ENCODE data around the gene HNRNPR. TPM values are rescaled to one million over a fixed set of nuclear protein-coding genes. Genes with fewer than 3 reads are reported as not detected.

Gene HNRNPR
- 49.5 and 52.4 TPM in 2 replicates for total RNA-seq

GRCh38 chr1:23344111-23344986 lies at the start of gene HNRNPR:
HNRNPR (minus strand) TSS chr1:23344284; CDS start chr1:23341008, 3,276 bp downstream.

DNA sequence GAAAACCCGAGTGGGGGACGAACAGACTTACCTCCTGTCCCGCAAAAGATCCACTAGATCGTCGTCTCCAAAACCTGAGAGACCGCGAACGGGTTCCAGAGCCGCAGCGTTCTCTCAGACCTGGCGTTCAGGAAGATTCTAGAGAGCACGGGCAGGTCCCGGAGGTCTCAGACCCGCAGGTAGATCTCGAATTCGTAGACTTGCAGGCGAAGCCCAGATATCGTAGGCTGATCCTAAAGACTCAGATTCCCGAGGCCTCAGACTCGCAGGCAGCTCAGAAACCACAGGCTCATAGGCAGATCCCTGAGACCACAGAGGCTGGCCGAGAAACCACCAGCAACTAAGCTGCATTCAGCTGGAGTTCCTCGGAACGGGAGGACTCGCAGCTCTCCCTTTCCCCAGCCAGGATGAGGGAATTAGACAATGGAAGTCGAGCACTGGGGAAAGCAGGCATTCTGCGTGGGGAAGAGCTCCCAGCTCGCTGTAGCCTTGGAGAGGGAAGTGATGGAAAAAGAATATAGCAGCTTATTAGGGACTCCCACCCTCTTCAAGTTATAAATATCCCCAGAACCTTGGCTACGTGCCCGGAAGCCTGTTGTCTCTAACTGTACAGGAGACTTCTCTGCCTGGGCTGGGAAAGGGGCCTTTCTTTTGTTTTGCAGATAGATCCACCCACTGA lies 25.4 kb upstream of the HNRNPR start, which contains the start of gene ZNF436:
Gene ZNF436 (minus strand): TSS at position 502 of the 679 bp plus-strand sequence. CDS start 1,831 bp downstream, outside the sequence.

Other genes with a start within 250 kb of the HNRNPR start
- 50.3 and 55.7 TPM in 2 replicates for gene LUZP1, start 175.4 kb downstream of the HNRNPR start, total RNA-seq
- gene HTR1D, start 126.8 kb downstream of the HNRNPR start, total RNA-seq, result not detected in 2 replicates
- 31.9 and 39.1 TPM in 2 replicates for gene ZNF436, start 25.6 kb upstream of the HNRNPR start, total RNA-seq
- gene TCEA3, start 80.5 kb upstream of the HNRNPR start, total RNA-seq, result 21.0 and 21.6 TPM in 2 replicates
- gene ASAP3, start 139.9 kb upstream of the HNRNPR start, total RNA-seq, result 65.1 and 90.9 TPM in 2 replicates
- 0.16 and 0.24 TPM in 2 replicates for gene E2F2, start 186.9 kb upstream of the HNRNPR start, total RNA-seq
- gene ID3, start 215.2 kb upstream of the HNRNPR start, total RNA-seq, result 29.5 and 45.7 TPM in 2 replicates

Data from hair follicle dermal papilla cell (primary cell).